ENCODE results near the gene EFCAB12.

DNA sequence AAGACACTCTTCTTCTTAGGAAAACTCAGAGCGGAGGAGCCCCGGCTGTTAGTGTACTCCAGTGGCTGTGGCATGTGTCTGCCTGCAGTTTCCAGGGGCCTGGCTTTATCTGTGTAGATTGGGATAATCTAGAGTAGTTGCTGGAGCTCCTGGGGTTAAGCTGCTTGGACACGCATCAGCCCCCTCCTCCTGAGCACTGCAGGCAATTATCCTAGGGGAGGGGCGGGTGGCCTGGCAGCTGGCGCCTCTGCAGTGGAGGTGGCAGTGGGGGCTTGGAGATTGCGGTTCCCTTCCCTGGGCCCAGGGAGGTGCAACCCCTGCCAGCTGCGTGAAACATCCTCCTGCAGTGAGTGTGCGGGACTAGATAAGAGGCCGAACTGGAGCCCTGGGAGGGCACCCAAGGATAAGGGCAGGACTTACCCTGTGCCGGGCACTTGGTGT is 68.2 kb downstream of the EFCAB12 start:
- TF ChIP-seq POLR2A (IDR thresholded peaks at IDR 0.05; ENCODE audit: low read depth, low read length) (no peak), CTCF (conservative IDR thresholded peaks at IDR 0.05; ENCODE audit: low read depth, low read length) (no peak)
